ENCODE measurements around the gene DTX3L. TPM values are rescaled to one million over a fixed set of nuclear protein-coding genes. Genes with fewer than 3 reads are reported as not detected.

DTX3L gene
- total and polyA plus RNA-seq, 10 of the 15 experiments (the other 5 are each of a cell fraction or from before 2014, with no cell fraction given), result 9.9 to 41.4 (median 21.7) TPM

GRCh38 chr3:122621112-122621511 is 57.0 kb downstream of the DTX3L start (continued):
- TF ChIP-seq IRF5 (IDR thresholded peaks at IDR 0.05; ENCODE audit: borderline replicate concordance), result no peak
- no peak for TF ChIP-seq CHD1 (IDR thresholded peaks at IDR 0.05; ENCODE audit: low read depth, low read length)
- TF ChIP-seq ZBTB40 (IDR thresholded peaks at IDR 0.05; ENCODE audit: borderline replicate concordance), result no peak
- no peak for TF ChIP-seq IRF3 (IDR thresholded peaks at IDR 0.05)
- peak; percentile 58; the same call in 1 of the 2 replicates for TF ChIP-seq IKZF1 (conservative IDR thresholded peaks at IDR 0.05)
- TF ChIP-seq STAT3 (IDR thresholded peaks at IDR 0.05; ENCODE audit: low read depth, low read length), result no peak
- TF ChIP-seq NR2F1 (conservative IDR thresholded peaks at IDR 0.05), result no peak
- peak; percentile 37 to 45; a peak in 1 of 4 replicates for TF ChIP-seq BHLHE40 (IDR thresholded peaks at IDR 0.05; ENCODE audit: borderline replicate concordance in 1 of 2, low read depth in 2 of 2, low read length in 1 of 2)
- no peak for TF ChIP-seq USF2 (IDR thresholded peaks at IDR 0.05; ENCODE audit: borderline replicate concordance, low read depth, low read length)
- TF ChIP-seq ZNF592 (IDR thresholded peaks at IDR 0.05), result no peak
- no peak for TF ChIP-seq SREBF2 (IDR thresholded peaks at IDR 0.05; ENCODE audit: low read length)
- TF ChIP-seq ZNF274 (IDR thresholded peaks at IDR 0.05; ENCODE audit: insufficient read depth, insufficient read length), result no peak
- TF ChIP-seq SMARCA5 (IDR thresholded peaks at IDR 0.05), result no peak
- peak; percentile 66 for TF ChIP-seq DPF2 (IDR thresholded peaks at IDR 0.05)
- TF ChIP-seq HDAC6 (IDR thresholded peaks at IDR 0.05; ENCODE audit: unreplicated experiment), result no peak
- TF ChIP-seq GABPA (IDR thresholded peaks at IDR 0.05; ENCODE audit: low read depth), result no peak
- TF ChIP-seq BCL11A (IDR thresholded peaks at IDR 0.05; ENCODE audit: low read depth, low read length), result no peak
- TF ChIP-seq ZNF384 (IDR thresholded peaks at IDR 0.05; ENCODE audit: borderline replicate concordance, low read depth, low read length), result no peak; the same call in 1 of the 2 replicates
- TF ChIP-seq MAX (IDR thresholded peaks at IDR 0.05; ENCODE audit: low read depth, low read length), result no peak
- TF ChIP-seq HDGF (IDR thresholded peaks at IDR 0.05), result no peak
